H9 (cell line): ENCODE results near the gene HS6ST3. TPM values are rescaled to one million over a fixed set of nuclear protein-coding genes. Genes with fewer than 3 reads are reported as not detected.

Source experiments
- DNase-seq: peaks from one replicate; pipeline ENCODE4 v3.0.0-alpha.2; 2017
- H2AFZ ChIP-seq: one replicate; pipeline ENCODE4 v1.6.1; 2013; ENCODE audit warnings: mild to moderate bottlenecking, low read length, control low read depth, moderate library complexity
- H2AK5ac ChIP-seq: 2 replicates; pipeline ENCODE4 v1.6.1; 2013; ENCODE audit warnings: low read length, control low read depth, mixed read lengths; ENCODE audit not compliant: insufficient read length
- H2BK120ac ChIP-seq: one replicate; pipeline ENCODE4 v1.6.1; 2013; ENCODE audit warnings: low read depth, mild to moderate bottlenecking, low read length, control low read depth, inconsistent platforms; ENCODE audit not compliant: poor library complexity, severe bottlenecking
- H2BK12ac ChIP-seq: 2 replicates; pipeline ENCODE4 v1.6.1; 2013; ENCODE audit warnings: low read length, control low read depth, mixed read lengths, low read depth; ENCODE audit not compliant: insufficient read length
- H2BK15ac ChIP-seq: 2 replicates; pipeline ENCODE4 v1.6.1; 2013; ENCODE audit warnings: low read depth, low read length, control low read depth
- H2BK20ac ChIP-seq: one replicate; pipeline ENCODE4 v1.6.1; 2013; ENCODE audit warnings: low read depth, mild to moderate bottlenecking, low read length, control low read depth, inconsistent platforms; ENCODE audit not compliant: poor library complexity, severe bottlenecking
- H2BK5ac ChIP-seq: 2 replicates; pipeline ENCODE4 v1.6.1; 2013; ENCODE audit warnings: low read length, control low read depth, mixed read lengths; ENCODE audit not compliant: insufficient read length
- H3K14ac ChIP-seq: 2 replicates; pipeline ENCODE4 v1.6.1; 2013; ENCODE audit warnings: low read length, control low read depth; ENCODE audit not compliant: insufficient read depth
- H3K18ac ChIP-seq: 2 replicates; pipeline ENCODE4 v1.6.1; 2013; ENCODE audit warnings: low read depth, mild to moderate bottlenecking, mixed read lengths, low read length, control low read depth; ENCODE audit not compliant: insufficient read length
- H3K23ac ChIP-seq: 2 replicates; pipeline ENCODE4 v1.6.1; 2013; ENCODE audit warnings: low read length, control low read depth, mixed read lengths, low read depth; ENCODE audit not compliant: insufficient read length
- H3K23me2 ChIP-seq: 2 replicates; pipeline ENCODE4 v1.6.1; 2013; ENCODE audit warnings: low read depth, mild to moderate bottlenecking, mixed read lengths, low read length, control low read depth; ENCODE audit not compliant: insufficient read length, poor library complexity, severe bottlenecking
- H3K27ac ChIP-seq: 2 replicates; pipeline ENCODE4 v1.5.1; 2013; ENCODE audit warnings: low read length, control low read depth, mixed read lengths, low read depth; ENCODE audit not compliant: insufficient read length
- H3K27me3 ChIP-seq: 2 replicates; pipeline ENCODE4 v1.6.1; 2013; ENCODE audit warnings: low read length, control low read depth, inconsistent platforms; ENCODE audit not compliant: insufficient read depth
- H3K4ac ChIP-seq: 2 replicates; pipeline ENCODE4 v1.6.1; 2013; ENCODE audit warnings: low read depth, mild to moderate bottlenecking, control low read depth, inconsistent platforms, low read length, moderate library complexity
- H3K4me1 ChIP-seq: 2 replicates; pipeline ENCODE4 v1.6.1; 2013; ENCODE audit warnings: low read length, control low read depth, inconsistent platforms; ENCODE audit not compliant: insufficient read depth
- H3K4me2 ChIP-seq: 2 replicates; pipeline ENCODE4 v1.6.1; 2013; ENCODE audit warnings: low read length, control low read depth, mixed read lengths; ENCODE audit not compliant: insufficient read length, insufficient read depth
- H3K56ac ChIP-seq: 2 replicates; pipeline ENCODE4 v1.6.1; 2013; ENCODE audit warnings: low read depth, mild to moderate bottlenecking, mixed read lengths, low read length, control low read depth; ENCODE audit not compliant: insufficient read length
- H3K79me1 ChIP-seq: 2 replicates; pipeline ENCODE4 v1.6.1; 2013; ENCODE audit warnings: low read depth, mild to moderate bottlenecking, moderate library complexity, low read length, control low read depth, inconsistent platforms; ENCODE audit not compliant: insufficient read depth, poor library complexity, severe bottlenecking
- H3K79me2 ChIP-seq: 2 replicates; pipeline ENCODE4 v1.6.1; 2013; ENCODE audit warnings: low read length, control low read depth, inconsistent platforms; ENCODE audit not compliant: insufficient read depth
- H3K9ac ChIP-seq: 2 replicates; pipeline ENCODE4 v1.6.1; 2013; ENCODE audit warnings: low read length, control low read depth, mixed read lengths; ENCODE audit not compliant: insufficient read length; ENCODE audit errors: extremely low read depth
- H3K9me3 ChIP-seq: one replicate; pipeline ENCODE4 v1.6.1; 2013; ENCODE audit warnings: low read depth, low read length, inconsistent platforms; ENCODE audit not compliant: control insufficient read depth
- H3T11ph ChIP-seq: one replicate; pipeline ENCODE4 v1.6.1; 2013; ENCODE audit warnings: mild to moderate bottlenecking, low read length, control low read depth, inconsistent platforms
- H4K20me1 ChIP-seq: one replicate; pipeline ENCODE4 v1.6.1; 2013; ENCODE audit not compliant: control insufficient read depth, insufficient read length, insufficient read depth
- H4K5ac ChIP-seq: 2 replicates; pipeline ENCODE4 v1.6.1; 2013; ENCODE audit warnings: low read depth, mild to moderate bottlenecking, mixed read lengths, low read length, control low read depth; ENCODE audit not compliant: insufficient read length
- H4K8ac ChIP-seq: replicated peaks from 2 replicates; pipeline ENCODE4 v1.6.1; 2013; ENCODE audit warnings: low read length, control low read depth, mixed read lengths, low read depth; ENCODE audit not compliant: insufficient read length
- H4K91ac ChIP-seq: 2 replicates; pipeline ENCODE4 v1.6.1; 2013; ENCODE audit warnings: low read depth, mild to moderate bottlenecking, moderate library complexity, mixed read lengths, low read length, control low read depth; ENCODE audit not compliant: insufficient read length
- H3K27ac Mint-ChIP-seq, 3 experiments: 2 replicates in 2 of 3; 3 replicates in 1 of 3; pipeline ENCODE4 v1.8.0; 2020 to 2021; ENCODE audit warnings: mixed read lengths in 3 of 3, mild to moderate bottlenecking in 1 of 3, moderate library complexity in 1 of 3
- H3K27me3 Mint-ChIP-seq: 2 replicates; pipeline ENCODE4 v1.8.0; 2021; ENCODE audit warnings: low read depth, mild to moderate bottlenecking, moderate library complexity, mixed read lengths
- H3K36me3 Mint-ChIP-seq, 3 experiments: 2 replicates in 2 of 3; 3 replicates in 1 of 3; pipeline ENCODE4 v1.8.0; 2020 to 2021; ENCODE audit warnings: low read depth in 3 of 3, mixed read lengths in 3 of 3; ENCODE audit not compliant: insufficient read depth in 1 of 3
- H3K4me1 Mint-ChIP-seq, 2 experiments: 2 replicates each; pipeline ENCODE4 v1.8.0; 2020; ENCODE audit warnings: mixed read lengths in 2 of 2
- H3K4me3 Mint-ChIP-seq, 2 experiments: 2 replicates in 1 of 2; 3 replicates in 1 of 2; pipeline ENCODE4 v1.8.0; 2020 to 2021; ENCODE audit warnings: mild to moderate bottlenecking in 2 of 2, mixed read lengths in 2 of 2, moderate library complexity in 1 of 2
- H3K9me3 Mint-ChIP-seq, 2 experiments: 2 replicates in 1 of 2; 3 replicates in 1 of 2; pipeline ENCODE4 v1.8.0; 2020; ENCODE audit warnings: mild to moderate bottlenecking in 2 of 2, mixed read lengths in 2 of 2, moderate library complexity in 1 of 2
- WGBS: extraction: QIAGEN DNeasy Blood & Tissue Kit; methylation state at CpG from one replicate; pipeline ENCODE4 v1.1.7; 2013; ENCODE audit warnings: missing lambda C conversion rate, low lambda C conversion rate, mixed read lengths; ENCODE audit not compliant: insufficient read length; ENCODE audit errors: extremely low coverage; 5-methylcytosine and 5-hydroxymethylcytosine counted together
- total RNA-seq: library from RNA; stranded (reverse); gene quantifications from 2 replicates; pipeline ENCODE4 v1.2.1, GENCODE V29; 2021
- TF ChIP-seq, protein P1 (sequence below): fragments of 200-600 bp; sonication (generic); conservative IDR thresholded peaks from 3 replicates; pipeline ENCODE4 v1.8.0; 2021; ENCODE audit warnings: antibody characterized with exemption, mild to moderate bottlenecking

HS6ST3 gene
- total RNA-seq, 1 experiment from 2014 or later, result 0.44 TPM

DNA sequence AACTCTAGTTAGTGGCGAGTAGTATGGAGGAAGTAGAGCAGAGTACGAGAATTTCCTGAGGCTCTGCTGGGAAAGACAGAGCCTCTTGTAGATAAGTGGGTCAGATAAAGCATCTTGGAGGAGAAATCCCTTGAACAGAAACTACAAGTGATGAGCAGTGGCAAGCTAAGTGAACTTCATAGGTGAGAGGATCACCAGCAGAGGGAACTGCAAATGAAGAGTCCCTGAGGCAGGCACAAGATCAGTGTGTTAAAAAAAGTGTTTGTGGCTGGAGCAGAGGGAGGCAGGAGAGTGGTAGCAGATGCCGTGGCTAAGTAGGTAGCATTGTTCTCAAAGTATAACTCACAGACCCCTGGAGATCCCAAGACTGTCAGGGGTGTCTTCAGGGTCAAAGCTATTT, 437.6 kb downstream of the HS6ST3 start:
- Histone ChIP-seq H2BK120ac (no peak overlapping the region), H3K27ac (no peak overlapping the region), H2BK12ac (no peak overlapping the region), H3K9ac (no peak overlapping the region), H2BK5ac (no peak overlapping the region), H2AK5ac (no peak overlapping the region), H3K23me2 (no peaks in the 10 kb centered on the region), H4K20me1 (no peaks in the 10 kb centered on the region), H3K18ac (no peak overlapping the region), H3K79me2 (no peaks in the 10 kb centered on the region), H3K79me1 (no peaks in the 10 kb centered on the region), H3K23ac (no peak overlapping the region), H2AFZ (no peak overlapping the region), H4K5ac (no peak overlapping the region), H3K27me3 (no peaks in the 10 kb centered on the region), H2BK15ac (no peak overlapping the region), H2BK20ac (no peak overlapping the region), H3K56ac (no peak overlapping the region), H3T11ph (no peak overlapping the region), H3K14ac (no peak overlapping the region), H3K4me1 (no peaks in the 10 kb centered on the region), H3K9me3 (no peaks in the 10 kb centered on the region), H4K91ac (no peak overlapping the region), H4K8ac (no peak overlapping the region), H3K4me2 (no peak overlapping the region), H3K4ac (no peak overlapping the region)
- H3K9me3 Mint-ChIP-seq, result no peaks in the 10 kb centered on the region
- peak overlapping the region in 1 of 3 experiments; percentile 22; a peak in 1 of 7 replicates for H3K27ac Mint-ChIP-seq
- H3K4me1 Mint-ChIP-seq, result peaks cover 3 to 15% of the 10 kb centered on the region in 2 experiments; a peak in 3 of 4 replicates
- no peak overlapping the region for H3K4me3 Mint-ChIP-seq
- no peaks in the 10 kb centered on the region for H3K36me3 Mint-ChIP-seq
- WGBS, result no CpG with 5 or more reads among the region's 3 CpGs
- H3K27me3 Mint-ChIP-seq, result no peaks in the 10 kb centered on the region; the same call in 1 of the 2 replicates
- TF ChIP-seq, protein P1, sequence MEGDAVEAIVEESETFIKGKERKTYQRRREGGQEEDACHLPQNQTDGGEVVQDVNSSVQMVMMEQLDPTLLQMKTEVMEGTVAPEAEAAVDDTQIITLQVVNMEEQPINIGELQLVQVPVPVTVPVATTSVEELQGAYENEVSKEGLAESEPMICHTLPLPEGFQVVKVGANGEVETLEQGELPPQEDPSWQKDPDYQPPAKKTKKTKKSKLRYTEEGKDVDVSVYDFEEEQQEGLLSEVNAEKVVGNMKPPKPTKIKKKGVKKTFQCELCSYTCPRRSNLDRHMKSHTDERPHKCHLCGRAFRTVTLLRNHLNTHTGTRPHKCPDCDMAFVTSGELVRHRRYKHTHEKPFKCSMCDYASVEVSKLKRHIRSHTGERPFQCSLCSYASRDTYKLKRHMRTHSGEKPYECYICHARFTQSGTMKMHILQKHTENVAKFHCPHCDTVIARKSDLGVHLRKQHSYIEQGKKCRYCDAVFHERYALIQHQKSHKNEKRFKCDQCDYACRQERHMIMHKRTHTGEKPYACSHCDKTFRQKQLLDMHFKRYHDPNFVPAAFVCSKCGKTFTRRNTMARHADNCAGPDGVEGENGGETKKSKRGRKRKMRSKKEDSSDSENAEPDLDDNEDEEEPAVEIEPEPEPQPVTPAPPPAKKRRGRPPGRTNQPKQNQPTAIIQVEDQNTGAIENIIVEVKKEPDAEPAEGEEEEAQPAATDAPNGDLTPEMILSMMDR, result 0 out of 3 replicates have a peak, but pooled peaks have one; percentile 25
- DNase-seq, result peak; percentile 32
